H1 (cell line): ENCODE data around the gene ETV1. TPM values are rescaled to one million over a fixed set of nuclear protein-coding genes. Genes with fewer than 3 reads are reported as not detected.

Source experiments
- CTCF ChIA-PET: fragments of 300-600 bp; sonication (Branson Sonifier 250); formaldehyde crosslinking; loops from one replicate; lab custom pipeline; 2021; ENCODE audit not compliant: partially characterized antibody; lab: Charles Lee
- POLR2A ChIA-PET: fragments of 300-600 bp; sonication (Branson Sonifier 250); formaldehyde crosslinking; loops from one replicate; lab custom pipeline; 2021; ENCODE audit warnings: inconsistent platforms; ENCODE audit not compliant: partially characterized antibody; lab: Charles Lee
- DNase-seq, 2 experiments: peaks; one replicate each; pipeline versions ENCODE4 v3.0.0 to v3.0.0-alpha.2; 2010 to 2022; ENCODE audit warnings: low spot score in 2 of 2, low read depth in 1 of 2, mixed read lengths in 1 of 2
- FAIRE-seq: peaks from 2 replicates; lab custom pipeline; 2011; peaks lifted over from hg19 to GRCh38; lab: Jason Lieb, UNC
- H2AFZ ChIP-seq: 2 replicates; pipeline ENCODE4 v1.8.1; 2012; ENCODE audit warnings: low read length, inconsistent platforms
- H2AK5ac ChIP-seq: 2 replicates; pipeline ENCODE4 v1.6.1; 2013; ENCODE audit warnings: low read depth, low read length
- H2BK120ac ChIP-seq: replicated peaks from 2 replicates; pipeline ENCODE3; 2013; ENCODE audit warnings: low read depth, low read length, inconsistent platforms
- H2BK12ac ChIP-seq: 2 replicates; pipeline ENCODE4 v1.6.1; 2013; ENCODE audit warnings: low read depth, low read length
- H2BK15ac ChIP-seq: 2 replicates; pipeline ENCODE4 v1.6.1; 2013; ENCODE audit warnings: low read length
- H2BK20ac ChIP-seq: 2 replicates; pipeline ENCODE4 v1.6.1; 2013; ENCODE audit warnings: low read length
- H2BK5ac ChIP-seq: 2 replicates; pipeline ENCODE4 v1.6.1; 2013; ENCODE audit warnings: low read depth, low read length
- H3K14ac ChIP-seq: 2 replicates; pipeline ENCODE4 v1.6.1; 2013; ENCODE audit warnings: inconsistent platforms; ENCODE audit not compliant: insufficient read length
- H3K18ac ChIP-seq: 2 replicates; pipeline ENCODE4 v1.6.1; 2013; ENCODE audit warnings: low read length; ENCODE audit errors: extremely low read depth
- H3K23ac ChIP-seq: 2 replicates; pipeline ENCODE4 v1.6.1; 2013; ENCODE audit warnings: inconsistent platforms; ENCODE audit not compliant: insufficient read length
- H3K23me2 ChIP-seq: 2 replicates; pipeline ENCODE4 v1.6.1; 2013; ENCODE audit warnings: low read depth, low read length
- H3K27ac ChIP-seq: 2 replicates; pipeline ENCODE4 v1.6.1; 2011; ENCODE audit warnings: low read depth, low read length, inconsistent platforms
- H3K27me3 ChIP-seq, 4 experiments: replicated peaks in 1 of 4; 1 replicate in 1 of 4; 2 replicates in 3 of 4; pipeline versions ENCODE4 v1.6.1 to v1.8.1; 2011 to 2013; ENCODE audit warnings: low read length in 3 of 4, mild to moderate bottlenecking in 3 of 4, inconsistent platforms in 2 of 4, mixed read lengths in 2 of 4, moderate library complexity in 1 of 4; ENCODE audit not compliant: control insufficient read depth in 3 of 4, insufficient read depth in 3 of 4; ENCODE audit errors: extremely low read depth in 1 of 4
- H3K36me3 ChIP-seq, 4 experiments: 2 replicates each; pipeline versions ENCODE4 v1.6.1 to v1.8.1; 2011 to 2013; ENCODE audit warnings: mild to moderate bottlenecking in 4 of 4, low read length in 3 of 4, moderate library complexity in 2 of 4, control low read depth in 1 of 4, inconsistent platforms in 1 of 4; ENCODE audit not compliant: insufficient read depth in 4 of 4, control insufficient read depth in 2 of 4
- H3K4ac ChIP-seq: replicated peaks from 2 replicates; pipeline ENCODE3; 2013; ENCODE audit warnings: low read length, low read depth, mixed read lengths, inconsistent platforms; ENCODE audit not compliant: insufficient read length
- H3K4me1 ChIP-seq, 4 experiments: replicated peaks in 1 of 4; 1 replicate in 1 of 4; 2 replicates in 3 of 4; pipeline versions ENCODE4 v1.6.1 to v1.8.1; 2011 to 2013; ENCODE audit warnings: low read length in 3 of 4, inconsistent platforms in 2 of 4, mixed read lengths in 1 of 4; ENCODE audit not compliant: insufficient read depth in 4 of 4, control insufficient read depth in 3 of 4
- H3K4me2 ChIP-seq, 2 experiments: 2 replicates each; pipeline versions ENCODE4 v1.6.1 to v1.8.1; 2011 to 2013; ENCODE audit warnings: low read depth in 2 of 2, low read length in 2 of 2, control low read depth in 1 of 2, inconsistent platforms in 1 of 2, mild to moderate bottlenecking in 1 of 2; ENCODE audit not compliant: insufficient read depth in 1 of 2
- H3K4me3 ChIP-seq, 4 experiments: fragments of 200-600, 300-600 bp in 1 of 4; sonication (generic), shearing (Covaris generic), sonication (Bioruptor Twin) in 1 of 4; 2 replicates each; pipeline versions ENCODE4 v1.5.1 to v1.8.1; 2011 to 2016; ENCODE audit warnings: low read length in 4 of 4, low read depth in 3 of 4, control low read depth in 2 of 4, inconsistent platforms in 2 of 4, mild to moderate bottlenecking in 2 of 4, mixed read lengths in 1 of 4, moderate library complexity in 1 of 4; ENCODE audit not compliant: insufficient read depth in 2 of 4; ENCODE audit errors: extremely low read depth in 1 of 4
- H3K56ac ChIP-seq: replicated peaks from 2 replicates; pipeline ENCODE3; 2013; ENCODE audit warnings: low read depth, mild to moderate bottlenecking, mixed read lengths, low read length, inconsistent platforms; ENCODE audit not compliant: insufficient read length
- H3K79me1 ChIP-seq: 2 replicates; pipeline ENCODE4 v1.6.1; 2013; ENCODE audit warnings: low read depth, low read length, control low read depth
- H3K79me2 ChIP-seq, 2 experiments: 2 replicates each; pipeline versions ENCODE4 v1.6.1 to v1.8.1; 2012 to 2013; ENCODE audit warnings: low read length in 2 of 2, mild to moderate bottlenecking in 2 of 2, inconsistent platforms in 1 of 2; ENCODE audit not compliant: insufficient read depth in 2 of 2, control insufficient read depth in 1 of 2
- H3K9ac ChIP-seq, 4 experiments: replicated peaks in 1 of 4; 1 replicate in 1 of 4; 2 replicates in 3 of 4; pipeline versions ENCODE4 v1.6.1 to v1.8.1; 2011 to 2013; ENCODE audit warnings: low read depth in 3 of 4, low read length in 3 of 4, control low read depth in 2 of 4, mild to moderate bottlenecking in 2 of 4, moderate library complexity in 2 of 4, inconsistent platforms in 1 of 4; ENCODE audit errors: extremely low read depth in 1 of 4
- H3K9me3 ChIP-seq, 2 experiments: 2 replicates each; pipeline versions ENCODE4 v1.6.1 to v1.8.1; 2012 to 2013; ENCODE audit warnings: mild to moderate bottlenecking in 2 of 2, moderate library complexity in 2 of 2, control low read depth in 1 of 2, inconsistent platforms in 1 of 2, low read depth in 1 of 2, low read length in 1 of 2, mixed read lengths in 1 of 2; ENCODE audit not compliant: insufficient read depth in 2 of 2
- H4K20me1 ChIP-seq, 2 experiments: replicated peaks in 1 of 2; 2 replicates each; pipeline versions ENCODE3 to v1.8.1; 2011 to 2013; ENCODE audit warnings: inconsistent platforms in 2 of 2, low read length in 2 of 2, mild to moderate bottlenecking in 1 of 2; ENCODE audit not compliant: insufficient read depth in 2 of 2, control insufficient read depth in 1 of 2
- H4K5ac ChIP-seq: 2 replicates; pipeline ENCODE4 v1.6.1; 2013; ENCODE audit warnings: low read length, low read depth, mixed read lengths, inconsistent platforms; ENCODE audit not compliant: insufficient read length
- H4K8ac ChIP-seq: 2 replicates; pipeline ENCODE4 v1.8.0; 2013; ENCODE audit warnings: mild to moderate bottlenecking, moderate library complexity, low read length, inconsistent platforms; ENCODE audit not compliant: insufficient read depth; ENCODE audit errors: extremely low read depth
- H4K91ac ChIP-seq: replicated peaks from 2 replicates; pipeline ENCODE3; 2013; ENCODE audit warnings: low read length, mixed read lengths, inconsistent platforms; ENCODE audit not compliant: insufficient read length
- ATF2 ChIP-seq: IDR thresholded peaks from 2 replicates; pipeline ENCODE4 v1.6.1; 2012; ENCODE audit warnings: low read length, inconsistent platforms
- MAX ChIP-seq: IDR thresholded peaks from 2 replicates; pipeline ENCODE4 v1.6.1; 2012; ENCODE audit warnings: inconsistent platforms
- SP2 ChIP-seq: IDR thresholded peaks from 2 replicates; pipeline ENCODE4 v1.6.1; 2012; ENCODE audit warnings: mild to moderate bottlenecking, low read length, inconsistent platforms
- SUZ12 ChIP-seq: fragments of 200-600 bp; sonication (generic); IDR thresholded peaks from 2 replicates; pipeline ENCODE4 v1.6.1; 2012; ENCODE audit warnings: mild to moderate bottlenecking, inconsistent platforms, low read length, moderate library complexity, mixed read lengths
- USF2 ChIP-seq: IDR thresholded peaks from 2 replicates; pipeline ENCODE4 v1.6.1; 2011; ENCODE audit warnings: low read length, improper control_type of control experiment
- WGBS, 2 experiments: shearing (Covaris generic) in 1 of 2; methylation state at CpG; one replicate each; pipeline versions ENCODE4 v1.1.6 to v1.1.7; 2013 to 2015; ENCODE audit warnings: low lambda C conversion rate in 2 of 2, mixed read lengths in 2 of 2, inconsistent platforms in 1 of 2, low coverage in 1 of 2, missing lambda C conversion rate in 1 of 2; ENCODE audit not compliant: insufficient replicate concordance in 2 of 2, insufficient coverage in 1 of 2, insufficient read length in 1 of 2; ENCODE audit errors: extremely low coverage in 1 of 2, missing lambda C conversion rate in 1 of 2; 5-methylcytosine and 5-hydroxymethylcytosine counted together
- polyA plus RNA-seq, 7 experiments: library from polyadenylated mRNA; depleted of rRNA in 3 of 7; stranded (reverse) in 5 of 7; unstranded in 2 of 7; fragments of >200 nt in 5 of 7; fragments of 200-250 nt in 2 of 7; gene quantifications; 1 replicate in 5 of 7; 2 replicates in 1 of 7; 4 replicates in 1 of 7; pipeline versions ENCODE4 v1.2.1 to v1.2.3, GENCODE V29; 2011 to 2013; ENCODE audit warnings: missing spikeins in 2 of 7, mixed read lengths in 2 of 7
- total RNA-seq: library from RNA; stranded (reverse); fragmentation: NEBNext Ultra II Directional; extraction: Animal tissue kit (Norgen Biotek cat#: 25700); gene quantifications from 2 replicates; pipeline ENCODE4 v1.2.1, GENCODE V29; 2021

The ETV1 gene
- total and polyA plus RNA-seq, 2 of the 8 experiments (the other 6 are each of a cell fraction or from before 2014, with no cell fraction given) = 58.3 to 91.2 TPM

GRCh38 chr7:13848681-13849131 is 140.8 kb downstream of the ETV1 start:
- Histone ChIP-seq H3K14ac (no peak overlapping the region), H2BK12ac (no peak overlapping the region), H3K9ac (no peak overlapping the region), H2AFZ (no peak overlapping the region), H4K8ac (no peak overlapping the region), H4K91ac (no peak overlapping the region), H3K27me3 (no peaks in the 10 kb centered on the region), H2BK20ac (no peak overlapping the region), H4K5ac (no peak overlapping the region), H3K79me1 (no peaks in the 10 kb centered on the region), H3K23ac (no peak overlapping the region), H3K4me3 (no peak overlapping the region), H2AK5ac (no peak overlapping the region), H3K4me2 (no peak overlapping the region), H4K20me1 (no peaks in the 10 kb centered on the region), H3K18ac (no peak overlapping the region), H2BK120ac (no peak overlapping the region), H3K9me3 (no peaks in the 10 kb centered on the region), H3K56ac (peak overlapping the region; percentile 18), H3K4ac (no peak overlapping the region), H2BK5ac (no peak overlapping the region), H3K27ac (no peak overlapping the region), H3K36me3 (no peaks in the 10 kb centered on the region; a peak in 2 of 8 replicates), H3K79me2 (no peaks in the 10 kb centered on the region), H3K4me1 (peaks cover 3 to 9% (median 5%) of the 10 kb centered on the region in 4 experiments; a peak in 5 of 7 replicates), H3K23me2 (no peaks in the 10 kb centered on the region; the same call in 1 of the 2 replicates), H2BK15ac (no peak overlapping the region)
- DNase-seq (no peak), FAIRE-seq (no peak)
- 96% methylated on average over 5 of the region's 5 CpGs; no CpG with 5 or more reads in 1 of the 2 experiments for WGBS, 2 experiments
- ChIA-PET CTCF (interaction anchor here (0.5 to 1.2 kb wide), 3 partner anchors 12 to 843 kb away, joined by 3 read pairs; no protein-coding TSS in a partner anchor), POLR2A (interaction anchor here (0.6 kb wide), 1 partner anchor 12 kb away, joined by 3 read pairs; no protein-coding TSS in a partner anchor)
- TF ChIP-seq USF2 = no peak
- no peak for TF ChIP-seq SP2
- TF ChIP-seq MAX = no peak
- no peak for TF ChIP-seq SUZ12
- TF ChIP-seq ATF2 = no peak
